IMR-90 (cell line): ENCODE measurements around the gene FAM227B. TPM values are rescaled to one million over a fixed set of nuclear protein-coding genes. Genes with fewer than 3 reads are reported as not detected.

Source experiments
- ATAC-seq: fragments of 200-7000 bp; cut with Tn5 transposase; 2 replicates; pipeline ENCODE4 v1.9.1; 2020; ENCODE audit warnings: low read depth, mild to moderate bottlenecking, moderate library complexity
- BruUV-seq: library from RNA; stranded (reverse); fragments of 400-500 nt; replicated peaks from 2 replicates; lab custom pipeline; 2021; lab: Mats Ljungman, UMichigan
- CTCF ChIA-PET: fragments of 300-600 bp; formaldehyde crosslinking; extraction: SDS; loops from one replicate; lab custom pipeline; 2021; ENCODE audit warnings: antibody characterized with exemption; lab: Yijun Ruan, JAX
- POLR2A ChIA-PET: fragments of 300-600 bp; sonication (Branson Sonifier 250); formaldehyde crosslinking; loops from one replicate; lab custom pipeline; 2022; ENCODE audit warnings: antibody characterized with exemption; ENCODE audit not compliant: unreplicated experiment; lab: Charles Lee
- DNase-seq: peaks from one replicate; pipeline ENCODE4 v3.0.0; 2013
- H2AFZ ChIP-seq: replicated peaks from 2 replicates; pipeline ENCODE3; 2013; ENCODE audit warnings: low read length, mild to moderate bottlenecking; ENCODE audit not compliant: poor library complexity
- H2AK5ac ChIP-seq: 2 replicates; pipeline ENCODE4 v1.6.1; 2013; ENCODE audit warnings: low read depth, low read length, inconsistent platforms
- H2AK9ac ChIP-seq: replicated peaks from 2 replicates; pipeline ENCODE3; 2013; ENCODE audit warnings: mild to moderate bottlenecking, low read depth, low read length, moderate library complexity; ENCODE audit not compliant: poor library complexity
- H2BK120ac ChIP-seq: 2 replicates; pipeline ENCODE4 v1.6.1; 2013; ENCODE audit warnings: low read depth, low read length, inconsistent platforms
- H2BK15ac ChIP-seq: 3 replicates; pipeline ENCODE4 v1.6.1; 2013; ENCODE audit warnings: low read depth, low read length, inconsistent platforms
- H2BK20ac ChIP-seq: 2 replicates; pipeline ENCODE4 v1.6.1; 2013; ENCODE audit warnings: low read depth, mild to moderate bottlenecking, inconsistent platforms, low read length, moderate library complexity
- H2BK5ac ChIP-seq: 2 replicates; pipeline ENCODE4 v1.6.1; 2013; ENCODE audit warnings: mild to moderate bottlenecking, low read depth, low read length, inconsistent platforms; ENCODE audit not compliant: poor library complexity, severe bottlenecking
- H3K14ac ChIP-seq: replicated peaks from 2 replicates; pipeline ENCODE4 v1.6.1; 2013; ENCODE audit warnings: low read depth, low read length, inconsistent platforms
- H3K18ac ChIP-seq: 2 replicates; pipeline ENCODE4 v1.6.1; 2013; ENCODE audit warnings: low read depth, low read length, control low read depth
- H3K23ac ChIP-seq: 2 replicates; pipeline ENCODE4 v1.6.1; 2013; ENCODE audit warnings: low read depth, low read length, inconsistent platforms
- H3K27ac ChIP-seq: 2 replicates; pipeline ENCODE4 v1.5.1; 2013; ENCODE audit warnings: mild to moderate bottlenecking, control low read depth, low read length; ENCODE audit not compliant: insufficient read depth
- H3K27me3 ChIP-seq: 2 replicates; pipeline ENCODE4 v1.6.1; 2013; ENCODE audit warnings: low read length; ENCODE audit not compliant: control insufficient read depth, insufficient read depth
- H3K36me3 ChIP-seq: 2 replicates; pipeline ENCODE4 v1.6.1; 2013; ENCODE audit warnings: low read length, mixed read lengths; ENCODE audit not compliant: control insufficient read depth, insufficient read depth
- H3K4ac ChIP-seq: 2 replicates; pipeline ENCODE4 v1.6.1; 2013; ENCODE audit warnings: low read depth, low read length, inconsistent platforms
- H3K4me1 ChIP-seq: 2 replicates; pipeline ENCODE4 v1.6.1; 2013; ENCODE audit warnings: low read length, mixed read lengths; ENCODE audit not compliant: control insufficient read depth, insufficient read depth
- H3K4me2 ChIP-seq: 2 replicates; pipeline ENCODE4 v1.6.1; 2013; ENCODE audit warnings: low read depth, mild to moderate bottlenecking, control low read depth, low read length, moderate library complexity
- H3K4me3 ChIP-seq: 2 replicates; pipeline ENCODE4 v1.5.1; 2013; ENCODE audit warnings: low read depth, mild to moderate bottlenecking, control low read depth, low read length, moderate library complexity; ENCODE audit not compliant: insufficient read depth
- H3K56ac ChIP-seq: 2 replicates; pipeline ENCODE4 v1.6.1; 2013; ENCODE audit warnings: low read length, inconsistent platforms; ENCODE audit not compliant: insufficient read depth; ENCODE audit errors: extremely low read depth
- H3K79me1 ChIP-seq, 2 experiments: 2 replicates each; pipeline ENCODE4 v1.6.1; 2013; ENCODE audit warnings: low read length in 2 of 2, inconsistent platforms in 1 of 2, low read depth in 1 of 2
- H3K9ac ChIP-seq: 2 replicates; pipeline ENCODE4 v1.6.1; 2013; ENCODE audit warnings: low read depth, low read length, control low read depth
- H3K9me1 ChIP-seq: 2 replicates; pipeline ENCODE4 v1.6.1; 2013; ENCODE audit warnings: low read length, inconsistent platforms; ENCODE audit not compliant: insufficient read depth
- H3K9me3 ChIP-seq: 2 replicates; pipeline ENCODE4 v1.6.1; 2013; ENCODE audit warnings: low read length; ENCODE audit not compliant: control insufficient read depth, insufficient read depth
- H4K20me1 ChIP-seq: 2 replicates; pipeline ENCODE4 v1.6.1; 2013; ENCODE audit warnings: low read length, inconsistent platforms; ENCODE audit not compliant: insufficient read depth
- H4K5ac ChIP-seq: 2 replicates; pipeline ENCODE4 v1.6.1; 2013; ENCODE audit warnings: mild to moderate bottlenecking, low read depth, low read length, control low read depth
- H4K8ac ChIP-seq, 2 experiments: 2 replicates each; pipeline ENCODE4 v1.6.1; 2013; ENCODE audit warnings: low read depth in 2 of 2, low read length in 2 of 2, control low read depth in 1 of 2, inconsistent platforms in 1 of 2
- H4K91ac ChIP-seq: 2 replicates; pipeline ENCODE4 v1.6.1; 2013; ENCODE audit warnings: low read depth, low read length, inconsistent platforms; ENCODE audit not compliant: insufficient read depth
- BHLHE40 ChIP-seq: fragments of 150-350 bp; IDR thresholded peaks from 2 replicates; pipeline ENCODE4 v1.6.1; 2016; ENCODE audit warnings: mild to moderate bottlenecking, low read depth, low read length
- CEBPB ChIP-seq: IDR thresholded peaks from 2 replicates; pipeline ENCODE4 v1.6.1; 2012; ENCODE audit warnings: low read depth, low read length, improper control_type of control experiment
- FOS ChIP-seq: fragments of 150-350 bp; IDR thresholded peaks from 2 replicates; pipeline ENCODE4 v1.6.1; 2016; ENCODE audit warnings: low read depth, low read length
- MXI1 ChIP-seq: IDR thresholded peaks from 2 replicates; pipeline ENCODE4 v1.6.1; 2012; ENCODE audit warnings: low read depth, mild to moderate bottlenecking, low read length, moderate library complexity, borderline replicate concordance
- RAD21 ChIP-seq: IDR thresholded peaks from 2 replicates; pipeline ENCODE4 v1.6.1; 2012; ENCODE audit warnings: low read length, improper control_type of control experiment
- RFX5 ChIP-seq: IDR thresholded peaks from 2 replicates; pipeline ENCODE4 v1.8.0; 2012; ENCODE audit warnings: low read depth, mild to moderate bottlenecking, low read length, moderate library complexity
- SMC3 ChIP-seq: fragments of 150-350 bp; IDR thresholded peaks from 2 replicates; pipeline ENCODE4 v1.6.1; 2016; ENCODE audit warnings: low read depth, mild to moderate bottlenecking, antibody characterized with exemption, low read length, moderate library complexity
- WGBS, 2 experiments: methylation state at CpG; one replicate each; pipeline versions ENCODE4 v1.1.5 to v1.1.7; 2013; ENCODE audit warnings: missing lambda C conversion rate in 2 of 2; ENCODE audit not compliant: insufficient read length in 1 of 2; ENCODE audit errors: extremely low coverage in 2 of 2; 5-methylcytosine and 5-hydroxymethylcytosine counted together
- dilution Hi-C: fragments of 300-500 bp; cut with HindIII; formaldehyde crosslinking; loops from one replicate; pipeline ENCODE4 v1.14.3; 2018; ENCODE audit warnings: low sequenced_read_pairs; ENCODE audit not compliant: unreplicated experiment
- in situ Hi-C: fragments of 300-500 bp; cut with MboI; formaldehyde crosslinking; loops from 3 replicates; pipeline ENCODE4 v1.14.3; 2019; ENCODE audit warnings: low sequenced_read_pairs, inconsistent platforms, mixed read lengths
- intact Hi-C: fragments of 100-400 bp; cut with micrococcal nuclease; formaldehyde crosslinking; loops from 2 replicates; pipeline ENCODE4 v1.10.0; 2022
- polyA plus RNA-seq, 3 experiments: library from polyadenylated mRNA; depleted of rRNA; stranded (reverse); fragments of >200 nt; gene quantifications; 2 replicates each; pipeline ENCODE4 v1.2.3, GENCODE V29; 2012; ENCODE audit warnings: low replicate concordance in 1 of 3
- total RNA-seq: library from RNA; depleted of rRNA; stranded (reverse); fragments of >200 nt; gene quantifications from 2 replicates; pipeline ENCODE4 v1.2.3, GENCODE V29; 2012
- TF ChIP-seq, protein P1 (sequence below): conservative IDR thresholded peaks from 2 replicates; pipeline ENCODE4 v1.5.1; 2012; ENCODE audit warnings: mild to moderate bottlenecking, low read depth, low read length, improper control_type of control experiment

The FAM227B gene
- total and polyA plus RNA-seq, 2 of the 4 experiments (the other 2 are of a cell fraction), result 1.8 to 3.0 TPM

DNA sequence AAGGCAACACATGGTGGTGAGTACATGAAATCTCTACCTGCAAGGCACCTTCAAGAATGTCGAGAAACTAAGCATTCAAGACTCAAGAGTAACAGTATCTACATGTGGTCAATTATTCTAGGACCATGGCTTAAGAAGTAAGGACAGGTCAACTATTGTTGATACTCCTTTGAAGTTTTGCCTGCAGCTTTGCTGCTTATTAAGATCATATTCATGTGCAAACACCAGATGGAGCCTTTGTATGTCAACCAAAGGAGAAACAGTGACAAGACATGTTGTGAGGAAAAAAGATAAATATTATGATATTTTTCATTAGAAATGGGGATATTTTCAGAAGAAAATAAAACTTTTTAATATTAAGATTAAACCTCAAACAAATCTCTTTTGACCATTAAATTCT is 249.8 kb downstream of the FAM227B start:
- H3K4me2 ChIP-seq, result no peak overlapping the region
- in situ Hi-C loops, result no loop called here
- no peak overlapping the region for H4K5ac ChIP-seq
- dilution Hi-C loops, result no loop called here
- no peak overlapping the region for H2BK120ac ChIP-seq
- no peak overlapping the region for H4K8ac ChIP-seq
- no TSS peak for BruUV-seq
- ChIA-PET CTCF (no interaction called here), POLR2A (no interaction called here)
- H2BK15ac ChIP-seq, result no peak overlapping the region; the same call in 2 of the 3 replicates
- H3K36me3 ChIP-seq, result no peaks in the 10 kb centered on the region
- no peak overlapping the region for H3K18ac ChIP-seq
- H3K9me3 ChIP-seq, result no peaks in the 10 kb centered on the region
- H4K20me1 ChIP-seq, result no peaks in the 10 kb centered on the region
- H2AK9ac ChIP-seq, result no peak overlapping the region
- no peak overlapping the region for H2BK5ac ChIP-seq
- H2BK20ac ChIP-seq, result no peak overlapping the region
- H3K79me1 ChIP-seq, result no peaks in the 10 kb centered on the region
- no peaks in the 10 kb centered on the region for H3K4me1 ChIP-seq
- no peak overlapping the region for H3K27ac ChIP-seq
- H3K27me3 ChIP-seq, result no peaks in the 10 kb centered on the region
- no peak overlapping the region for H3K4me3 ChIP-seq
- no peak overlapping the region for H3K56ac ChIP-seq
- ATAC-seq, result no peak
- no peak overlapping the region for H3K9ac ChIP-seq
- no peak overlapping the region for H3K14ac ChIP-seq
- TF ChIP-seq, protein P1, sequence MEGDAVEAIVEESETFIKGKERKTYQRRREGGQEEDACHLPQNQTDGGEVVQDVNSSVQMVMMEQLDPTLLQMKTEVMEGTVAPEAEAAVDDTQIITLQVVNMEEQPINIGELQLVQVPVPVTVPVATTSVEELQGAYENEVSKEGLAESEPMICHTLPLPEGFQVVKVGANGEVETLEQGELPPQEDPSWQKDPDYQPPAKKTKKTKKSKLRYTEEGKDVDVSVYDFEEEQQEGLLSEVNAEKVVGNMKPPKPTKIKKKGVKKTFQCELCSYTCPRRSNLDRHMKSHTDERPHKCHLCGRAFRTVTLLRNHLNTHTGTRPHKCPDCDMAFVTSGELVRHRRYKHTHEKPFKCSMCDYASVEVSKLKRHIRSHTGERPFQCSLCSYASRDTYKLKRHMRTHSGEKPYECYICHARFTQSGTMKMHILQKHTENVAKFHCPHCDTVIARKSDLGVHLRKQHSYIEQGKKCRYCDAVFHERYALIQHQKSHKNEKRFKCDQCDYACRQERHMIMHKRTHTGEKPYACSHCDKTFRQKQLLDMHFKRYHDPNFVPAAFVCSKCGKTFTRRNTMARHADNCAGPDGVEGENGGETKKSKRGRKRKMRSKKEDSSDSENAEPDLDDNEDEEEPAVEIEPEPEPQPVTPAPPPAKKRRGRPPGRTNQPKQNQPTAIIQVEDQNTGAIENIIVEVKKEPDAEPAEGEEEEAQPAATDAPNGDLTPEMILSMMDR, result peak; percentile 31; the same call in 1 of the 2 replicates
- TF ChIP-seq FOS (no peak), RAD21 (peak; percentile 40), CEBPB (no peak), RFX5 (no peak), SMC3 (peak; percentile 34; the same call in 1 of the 2 replicates), BHLHE40 (no peak), MXI1 (no peak)
- H3K4ac ChIP-seq, result no peak overlapping the region
- no peak overlapping the region for H3K23ac ChIP-seq
- H2AK5ac ChIP-seq, result no peak overlapping the region
- H2AFZ ChIP-seq, result no peak overlapping the region
- DNase-seq, result peak; percentile 39
- intact Hi-C loops, result loop anchor here (2.0 kb wide), 1 partner anchor 50 kb away; no protein-coding TSS in a partner anchor
- WGBS, 2 experiments, result no CpG with 5 or more reads among the region's 1 CpG
- no peak overlapping the region for H4K91ac ChIP-seq
- no peaks in the 10 kb centered on the region for H3K9me1 ChIP-seq
